ENCODE results near the gene ATF7IP2.
"Not testable (repeated sequence)": the region's sequence is repeated elsewhere in the genome, so short reads cannot be mapped to it uniquely, and the experiment has no call there.

ATF7IP2 gene

GRCh38 chr16:10419701-10420100 is 33.8 kb downstream of the ATF7IP2 start:
- no peak for DNase-seq (ENCODE audit: low spot score)
- in situ Hi-C loops (cut with MboI; ENCODE audit: low sequenced_read_pairs, unreplicated experiment), result no loop called here
- TF ChIP-seq, protein P1, sequence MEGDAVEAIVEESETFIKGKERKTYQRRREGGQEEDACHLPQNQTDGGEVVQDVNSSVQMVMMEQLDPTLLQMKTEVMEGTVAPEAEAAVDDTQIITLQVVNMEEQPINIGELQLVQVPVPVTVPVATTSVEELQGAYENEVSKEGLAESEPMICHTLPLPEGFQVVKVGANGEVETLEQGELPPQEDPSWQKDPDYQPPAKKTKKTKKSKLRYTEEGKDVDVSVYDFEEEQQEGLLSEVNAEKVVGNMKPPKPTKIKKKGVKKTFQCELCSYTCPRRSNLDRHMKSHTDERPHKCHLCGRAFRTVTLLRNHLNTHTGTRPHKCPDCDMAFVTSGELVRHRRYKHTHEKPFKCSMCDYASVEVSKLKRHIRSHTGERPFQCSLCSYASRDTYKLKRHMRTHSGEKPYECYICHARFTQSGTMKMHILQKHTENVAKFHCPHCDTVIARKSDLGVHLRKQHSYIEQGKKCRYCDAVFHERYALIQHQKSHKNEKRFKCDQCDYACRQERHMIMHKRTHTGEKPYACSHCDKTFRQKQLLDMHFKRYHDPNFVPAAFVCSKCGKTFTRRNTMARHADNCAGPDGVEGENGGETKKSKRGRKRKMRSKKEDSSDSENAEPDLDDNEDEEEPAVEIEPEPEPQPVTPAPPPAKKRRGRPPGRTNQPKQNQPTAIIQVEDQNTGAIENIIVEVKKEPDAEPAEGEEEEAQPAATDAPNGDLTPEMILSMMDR (IDR thresholded peaks at IDR 0.05; ENCODE audit: borderline replicate concordance, control extremely low read depth, extremely low read depth, insufficient read depth, missing control alignments), result no peak

GRCh38 chr16:10421596-10421995 is 35.7 kb downstream of the ATF7IP2 start:
- DNase-seq (ENCODE audit: low spot score), result no peak
- in situ Hi-C loops (cut with MboI; ENCODE audit: low sequenced_read_pairs, unreplicated experiment), result no loop called here
- TF ChIP-seq, protein P1 (IDR thresholded peaks at IDR 0.05; ENCODE audit: borderline replicate concordance, control extremely low read depth, extremely low read depth, insufficient read depth, missing control alignments), result no peak

DNA sequence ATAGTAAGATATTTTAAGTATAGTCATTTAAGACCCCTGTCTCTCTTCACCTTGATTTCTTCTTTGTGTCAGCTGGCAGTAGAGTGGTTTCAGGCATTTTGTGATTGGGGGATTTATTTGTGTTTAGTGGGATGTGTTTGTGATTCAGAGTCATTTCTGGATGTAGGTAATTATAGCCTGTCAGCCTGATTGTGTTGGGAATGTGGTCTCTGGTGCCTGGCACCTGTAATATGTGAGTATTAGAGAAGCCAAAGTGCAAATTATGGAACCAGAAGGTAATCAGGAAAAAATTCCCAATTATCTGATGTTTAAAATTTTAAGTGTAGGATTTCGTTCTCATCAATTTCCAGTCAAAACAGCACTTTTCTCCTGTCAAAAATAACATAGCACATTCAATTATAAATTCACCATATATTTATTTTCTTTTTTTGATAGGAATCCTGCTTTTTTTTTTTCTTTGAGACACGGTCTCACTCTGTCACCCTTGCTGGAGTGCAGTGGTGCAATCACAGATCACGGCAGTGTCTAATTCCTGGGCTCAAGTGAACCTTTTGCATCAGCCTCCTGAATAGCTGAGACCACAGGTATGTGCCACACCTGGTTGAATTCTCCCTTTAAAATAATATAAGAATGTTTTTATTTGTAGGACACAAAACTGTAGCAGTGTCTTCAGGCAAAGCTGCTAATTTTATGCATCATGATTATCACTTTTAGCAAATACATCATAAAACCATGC is 42.7 kb downstream of the ATF7IP2 start:
- no peak for DNase-seq (ENCODE audit: low spot score)
- TF ChIP-seq, protein P1 (IDR thresholded peaks at IDR 0.05; ENCODE audit: borderline replicate concordance, control extremely low read depth, extremely low read depth, insufficient read depth, missing control alignments), result no peak
- in situ Hi-C loops (cut with MboI; ENCODE audit: low sequenced_read_pairs, unreplicated experiment), result no loop called here

DNA sequence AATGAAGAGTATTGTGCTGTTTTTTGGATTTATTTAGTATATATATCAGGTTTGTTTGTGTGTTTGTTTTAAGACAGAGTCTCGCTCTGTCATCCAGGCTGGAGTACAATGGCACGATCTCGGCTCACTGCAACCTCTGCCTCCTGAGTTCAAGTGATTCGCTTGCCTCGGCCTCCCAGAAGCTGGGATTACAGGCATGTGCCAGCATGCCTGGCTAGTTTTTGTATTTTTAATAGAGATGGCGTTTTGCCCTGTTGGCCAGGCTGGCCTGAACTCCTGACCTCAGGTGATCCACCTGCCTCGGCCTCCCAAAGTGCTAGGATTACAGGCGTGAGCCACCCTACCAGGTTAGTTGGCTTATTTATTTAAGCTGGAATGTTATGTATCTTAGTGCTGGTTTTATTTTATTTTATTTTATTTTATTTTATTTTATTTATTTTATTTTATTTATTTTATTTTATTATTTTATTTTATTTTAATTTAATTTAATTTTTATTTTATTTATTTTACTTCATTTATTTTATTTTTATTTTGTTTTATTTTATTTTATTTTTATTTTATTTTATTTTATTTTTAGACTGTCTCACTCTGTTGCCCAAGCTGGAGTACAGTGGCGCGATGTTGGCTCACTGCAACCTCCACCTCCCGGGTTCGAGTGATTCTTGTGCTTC is 43.6 kb downstream of the ATF7IP2 start:
- DNase-seq (ENCODE audit: low spot score); in situ Hi-C loops (cut with MboI; ENCODE audit: low sequenced_read_pairs, unreplicated experiment): not testable (repeated sequence)

DNA sequence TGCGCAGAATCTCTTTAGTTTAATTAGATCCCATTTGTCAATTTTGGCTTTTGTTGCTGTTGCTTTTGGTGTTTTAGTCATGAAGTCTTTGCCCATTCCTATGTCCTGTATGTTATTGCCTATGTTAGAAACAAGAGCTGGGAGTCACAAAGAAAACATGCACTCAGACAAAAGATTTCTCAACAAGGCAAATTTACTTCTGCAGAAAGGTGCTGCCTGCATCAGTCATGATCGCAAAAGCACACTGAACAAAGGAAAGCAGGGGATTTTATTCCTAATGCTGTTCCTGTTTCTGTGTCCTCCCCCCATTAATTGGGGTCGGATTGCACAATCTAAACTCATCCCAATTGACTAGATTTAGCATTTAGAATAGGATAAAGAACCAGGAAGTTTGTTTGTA is 55.9 kb downstream of the ATF7IP2 start:
- in situ Hi-C loops (cut with MboI; ENCODE audit: low sequenced_read_pairs, unreplicated experiment), result no loop called here
- TF ChIP-seq, protein P1 (IDR thresholded peaks at IDR 0.05; ENCODE audit: borderline replicate concordance, control extremely low read depth, extremely low read depth, insufficient read depth, missing control alignments), result no peak

GRCh38 chr16:10447289-10447688 is 61.4 kb downstream of the ATF7IP2 start:
- no peak for DNase-seq (ENCODE audit: low spot score)
- in situ Hi-C loops (cut with MboI; ENCODE audit: low sequenced_read_pairs, unreplicated experiment), result no loop called here
- TF ChIP-seq, protein P1 (IDR thresholded peaks at IDR 0.05; ENCODE audit: borderline replicate concordance, control extremely low read depth, extremely low read depth, insufficient read depth, missing control alignments), result no peak

More for the DNA sequence above, 55.9 kb downstream of the ATF7IP2 start:
- DNase-seq (ENCODE audit: low spot score), result no peak

DNA sequence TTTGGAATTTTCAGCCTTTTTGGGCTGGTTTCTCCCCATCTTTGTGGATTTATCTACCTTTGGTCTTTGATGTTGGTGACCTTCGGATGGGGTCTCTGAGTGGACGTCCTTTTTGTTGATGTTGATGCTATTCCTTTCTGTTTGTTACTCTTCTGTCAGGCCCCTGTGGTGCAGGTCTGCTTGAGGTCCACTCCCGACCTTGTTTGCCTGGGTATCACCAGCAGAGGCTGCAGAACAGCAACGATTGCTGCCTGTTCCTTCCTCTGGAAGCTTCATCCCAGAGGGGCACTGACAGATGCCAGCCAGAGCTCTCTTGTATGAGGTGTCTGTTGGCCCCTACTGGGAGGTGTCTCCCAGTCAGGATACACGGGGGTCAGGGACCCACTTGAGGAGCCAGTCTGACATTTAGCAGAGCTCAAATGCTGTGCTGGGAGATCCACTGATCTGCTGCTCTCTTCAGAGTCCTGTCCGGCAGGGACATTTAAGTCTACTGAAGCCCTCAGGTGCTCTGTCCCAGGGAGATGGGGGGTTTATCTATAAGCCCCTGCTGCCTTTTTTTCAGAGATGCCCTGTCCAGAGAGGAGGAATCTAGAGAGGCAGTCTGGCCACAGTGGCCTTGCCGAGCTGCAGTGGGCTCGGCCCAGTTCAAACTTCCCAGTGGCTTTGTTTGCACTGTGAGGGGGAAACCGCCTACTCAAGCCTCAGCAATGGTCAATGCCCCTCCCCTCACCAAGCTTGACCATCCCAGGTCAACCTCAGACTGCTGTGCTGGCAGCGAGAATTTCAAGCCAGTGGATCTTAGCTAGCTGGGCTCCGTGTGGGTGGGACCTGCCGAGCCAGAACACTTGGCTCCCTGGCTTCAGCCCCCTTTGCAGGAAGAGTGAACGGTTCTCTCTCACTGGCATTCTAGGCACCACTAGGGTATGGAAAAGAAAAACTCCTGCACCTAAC is 66.6 kb downstream of the ATF7IP2 start:
- in situ Hi-C loops (cut with MboI; ENCODE audit: low sequenced_read_pairs, unreplicated experiment); DNase-seq (ENCODE audit: low spot score): not testable (repeated sequence)
